Ascending aorta (tissue), 2 donors: ENCODE data around the gene NXPE3. TPM values are rescaled to one million over a fixed set of nuclear protein-coding genes. Genes with fewer than 3 reads are reported as not detected.

ENCODE experiments used
- DNase-seq, 2 donors: peaks; one replicate each; pipeline ENCODE4 v3.0.0-alpha.2; 2019; ENCODE audit warnings: low spot score in 2 of 2
- H3K27ac ChIP-seq, 2 donors: fragments of 200-600 bp; sonication (generic); one replicate each; pipeline ENCODE4 v1.5.1; 2016 to 2017; ENCODE audit warnings: mild to moderate bottlenecking in 1 of 2
- H3K27me3 ChIP-seq: fragments of 200-600 bp; sonication (generic); one replicate; pipeline ENCODE4 v1.5.1; 2017
- H3K36me3 ChIP-seq, 2 donors: fragments of 200-600 bp; sonication (generic); one replicate each; pipeline ENCODE4 v1.5.1; 2016
- H3K4me1 ChIP-seq, 2 donors: fragments of 200-600 bp; sonication (generic); one replicate each; pipeline ENCODE4 v1.5.1; 2016 to 2017; ENCODE audit warnings: mild to moderate bottlenecking in 1 of 2
- H3K4me3 ChIP-seq, 2 donors: fragments of 200-600 bp; sonication (generic); one replicate each; pipeline ENCODE4 v1.5.1; 2016 to 2017; ENCODE audit warnings: mild to moderate bottlenecking in 1 of 2
- H3K9me3 ChIP-seq, 2 donors: fragments of 200-600 bp; sonication (generic); one replicate each; pipeline ENCODE4 v1.5.1; 2016
- intact Hi-C: fragments of 100-400 bp; cut with DNase I; formaldehyde crosslinking; loops from one replicate; pipeline ENCODE4 v1.15.1; 2023
- total RNA-seq: library from RNA; depleted of rRNA; stranded (reverse); fragments of >200 nt; gene quantifications from one replicate; pipeline ENCODE4 v1.1.0, GENCODE V29; 2016
- TF ChIP-seq, protein P1 (sequence below), 3 experiments: fragments of 200-600 bp in 2 of 3; fragments of 450-650 bp in 1 of 3; sonication (generic) in 2 of 3; IDR thresholded peaks; one replicate each; pipeline ENCODE4 v1.5.1; 2016 to 2019; ENCODE audit warnings: antibody characterized with exemption in 3 of 3, mild to moderate bottlenecking in 1 of 3, moderate library complexity in 1 of 3

The NXPE3 gene
- total RNA-seq, 1 donor from 2014 or later: 25.8 TPM

DNA sequence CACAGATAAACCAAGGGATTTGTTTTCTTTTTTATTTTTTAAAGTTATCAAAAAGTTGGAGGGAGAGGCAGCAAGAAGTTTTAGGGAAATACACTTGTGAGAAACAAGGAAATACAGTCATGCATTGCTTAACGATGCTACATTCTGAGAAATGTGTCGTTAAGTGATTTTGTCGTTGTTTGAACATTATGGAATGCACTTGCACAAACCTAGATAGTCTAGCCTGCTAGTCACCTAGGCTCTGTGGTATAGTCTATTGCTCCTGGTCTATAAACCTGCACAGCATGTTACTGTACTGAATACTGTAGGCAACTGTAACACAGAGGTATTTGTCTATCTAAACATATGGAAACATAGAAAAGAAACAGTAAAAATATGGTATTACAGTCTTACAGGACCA lies 68.3 kb downstream of the NXPE3 start:
- peaks cover 0 to 9% of the 10 kb centered on the region in 2 donors for H3K4me1 ChIP-seq
- intact Hi-C loops: loop anchor here (5.0 kb wide), 2 partner anchors 35 to 125 kb away; partner anchors contain the start of gene CEP97
- TF ChIP-seq, protein P1, sequence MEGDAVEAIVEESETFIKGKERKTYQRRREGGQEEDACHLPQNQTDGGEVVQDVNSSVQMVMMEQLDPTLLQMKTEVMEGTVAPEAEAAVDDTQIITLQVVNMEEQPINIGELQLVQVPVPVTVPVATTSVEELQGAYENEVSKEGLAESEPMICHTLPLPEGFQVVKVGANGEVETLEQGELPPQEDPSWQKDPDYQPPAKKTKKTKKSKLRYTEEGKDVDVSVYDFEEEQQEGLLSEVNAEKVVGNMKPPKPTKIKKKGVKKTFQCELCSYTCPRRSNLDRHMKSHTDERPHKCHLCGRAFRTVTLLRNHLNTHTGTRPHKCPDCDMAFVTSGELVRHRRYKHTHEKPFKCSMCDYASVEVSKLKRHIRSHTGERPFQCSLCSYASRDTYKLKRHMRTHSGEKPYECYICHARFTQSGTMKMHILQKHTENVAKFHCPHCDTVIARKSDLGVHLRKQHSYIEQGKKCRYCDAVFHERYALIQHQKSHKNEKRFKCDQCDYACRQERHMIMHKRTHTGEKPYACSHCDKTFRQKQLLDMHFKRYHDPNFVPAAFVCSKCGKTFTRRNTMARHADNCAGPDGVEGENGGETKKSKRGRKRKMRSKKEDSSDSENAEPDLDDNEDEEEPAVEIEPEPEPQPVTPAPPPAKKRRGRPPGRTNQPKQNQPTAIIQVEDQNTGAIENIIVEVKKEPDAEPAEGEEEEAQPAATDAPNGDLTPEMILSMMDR (IDR thresholded peaks at IDR 0.05): no peak
- H3K36me3 ChIP-seq: peaks cover 7 to 19% of the 10 kb centered on the region in 2 donors
- peak overlapping the region; percentile 98 to 99 for H3K27ac ChIP-seq
- DNase-seq: no peak
- H3K27me3 ChIP-seq: no peaks in the 10 kb centered on the region
- no peaks in the 10 kb centered on the region for H3K9me3 ChIP-seq
- no peak overlapping the region for H3K4me3 ChIP-seq

DNA sequence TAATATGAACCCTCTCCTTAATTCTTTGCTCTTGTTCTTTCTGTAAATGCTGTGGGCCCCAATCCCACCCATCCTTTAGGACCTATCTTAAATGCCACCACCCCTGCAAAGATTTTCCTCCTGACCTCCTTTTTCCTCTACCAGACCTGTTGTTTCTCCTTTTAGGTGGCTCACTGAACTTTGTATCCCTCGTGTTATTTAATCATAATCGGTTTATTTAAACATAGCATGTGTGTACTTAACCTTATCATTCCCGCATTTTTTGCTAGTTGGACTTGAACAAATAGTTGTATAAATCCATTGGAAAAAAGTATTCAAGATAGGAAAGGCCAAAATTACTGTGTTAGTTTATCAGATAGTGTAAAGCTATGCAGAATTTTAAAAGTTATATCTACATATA lies 69.3 kb downstream of the NXPE3 start:
- peak overlapping the region; percentile 90 to 93 for H3K4me3 ChIP-seq
- TF ChIP-seq, protein P1 (IDR thresholded peaks at IDR 0.05): no peak
- H3K4me1 ChIP-seq: peaks cover 0 to 18% of the 10 kb centered on the region in 2 donors
- no peak for DNase-seq
- H3K36me3 ChIP-seq: peaks cover 17 to 29% of the 10 kb centered on the region in 2 donors
- intact Hi-C loops: loop anchor here (5.0 kb wide), 2 partner anchors 36 to 126 kb away; partner anchors contain the start of gene CEP97
- no peaks in the 10 kb centered on the region for H3K9me3 ChIP-seq
- H3K27me3 ChIP-seq: no peaks in the 10 kb centered on the region
- peak overlapping the region; percentile 98 to 99 for H3K27ac ChIP-seq

DNA sequence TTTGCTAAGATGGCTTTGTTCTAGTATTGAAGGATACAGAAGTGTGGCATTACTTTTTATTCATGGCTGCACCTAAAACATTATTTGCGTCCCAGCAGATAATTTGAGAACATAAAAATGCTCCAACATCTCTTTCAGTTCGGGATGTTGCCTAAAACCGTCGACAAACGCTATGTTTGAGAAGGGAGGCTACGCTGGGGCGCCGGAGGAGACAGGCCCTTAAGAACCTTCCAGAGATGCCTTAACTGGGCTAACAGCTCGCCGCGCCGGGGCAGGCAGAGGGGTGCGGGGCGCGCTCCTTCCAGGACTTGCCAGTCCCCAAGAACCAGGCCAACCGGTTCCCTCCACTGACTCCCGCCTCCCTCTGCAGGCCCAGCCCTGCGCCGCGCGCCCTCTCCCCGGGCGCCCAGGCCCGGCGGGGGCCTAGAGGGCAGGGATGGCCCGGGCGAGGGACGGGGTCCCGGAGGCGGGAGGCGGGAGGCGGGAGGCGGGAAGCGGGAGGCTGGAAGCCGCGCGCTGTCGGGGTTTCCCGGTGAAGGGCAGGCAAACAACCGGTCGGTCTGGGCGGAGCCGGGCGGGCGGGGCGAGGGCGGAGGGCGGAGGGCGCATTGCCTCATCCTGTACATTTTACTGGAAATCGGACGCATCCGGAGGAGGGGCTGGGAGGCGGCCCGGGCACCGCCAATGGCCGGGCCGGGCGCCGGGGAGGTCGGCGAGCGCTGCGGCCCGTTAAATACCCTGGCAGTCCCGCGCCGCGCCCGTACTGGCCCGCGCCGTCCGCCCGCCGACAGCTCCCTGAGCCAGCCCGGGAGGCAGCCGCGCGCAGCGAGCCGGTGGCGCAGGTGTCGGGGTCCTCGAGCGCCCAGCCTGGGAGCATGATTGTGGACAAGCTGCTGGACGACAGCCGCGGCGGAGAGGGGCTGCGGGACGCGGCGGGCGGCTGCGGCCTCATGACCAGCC lies 70.0 kb downstream of the NXPE3 start, which contains the start of gene NFKBIZ:
TSS of gene NFKBIZ (plus strand) at position 761 of the 960 bp plus-strand sequence. CDS start at position 876, 115 bp downstream.
- peak within 1 kb of the TSS; percentile 90 to 93 for H3K4me3 ChIP-seq
- DNase-seq: peak; percentile 87 to 98
- no peaks in the 10 kb centered on the region for H3K27me3 ChIP-seq
- peaks cover 0 to 25% of the 10 kb centered on the region in 2 donors for H3K4me1 ChIP-seq
- H3K27ac ChIP-seq: peak within 1 kb of the TSS; percentile 98 to 99
- intact Hi-C loops: loop anchor here (1.0 to 5.0 kb wide), 4 partner anchors 20 to 172 kb away; partner anchors contain the start of genes CEP97 and ZBTB11
- H3K9me3 ChIP-seq: no peaks in the 10 kb centered on the region
- TF ChIP-seq, protein P1 (IDR thresholded peaks at IDR 0.05): peak in 1 of 3 experiments; percentile 20
- H3K36me3 ChIP-seq: peaks cover 24 to 36% of the 10 kb centered on the region in 2 donors

DNA sequence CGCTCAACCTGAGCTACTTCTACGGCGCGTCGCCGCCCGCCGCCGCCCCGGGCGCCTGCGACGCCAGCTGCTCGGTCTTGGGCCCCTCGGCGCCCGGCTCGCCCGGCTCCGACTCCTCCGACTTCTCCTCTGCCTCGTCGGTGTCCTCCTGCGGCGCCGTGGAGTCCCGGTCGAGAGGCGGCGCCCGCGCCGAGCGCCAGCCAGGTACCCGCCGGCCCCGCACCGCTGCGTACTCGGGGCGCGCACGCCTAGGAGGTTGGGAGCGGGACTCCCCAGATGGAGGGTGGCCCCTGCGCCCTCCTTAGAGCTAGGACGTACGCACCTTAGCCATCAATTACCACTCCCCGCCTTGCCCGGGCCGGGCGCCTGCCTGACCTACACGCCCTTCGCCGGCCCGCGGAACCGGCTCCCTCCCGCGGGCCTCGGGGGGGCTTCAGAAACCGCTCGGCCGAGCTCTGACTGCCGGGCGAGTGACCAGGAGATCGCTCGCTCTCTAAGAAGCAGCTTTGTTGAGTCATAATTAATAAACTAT lies 70.8 kb downstream of the NXPE3 start:
- Histone ChIP-seq H3K4me1 (peaks cover 0 to 29% of the 10 kb centered on the region in 2 donors), H3K27me3 (no peaks in the 10 kb centered on the region), H3K4me3 (peak overlapping the region; percentile 90 to 93), H3K27ac (peak overlapping the region; percentile 98 to 99), H3K36me3 (peaks cover 31 to 43% of the 10 kb centered on the region in 2 donors), H3K9me3 (no peaks in the 10 kb centered on the region)
- TF ChIP-seq, protein P1 (IDR thresholded peaks at IDR 0.05): no peak
- intact Hi-C loops: loop anchor here (1.0 to 5.0 kb wide), 4 partner anchors 20 to 172 kb away; partner anchors contain the start of genes CEP97 and ZBTB11
- DNase-seq: peak in 1 of 2 donors; percentile 72

DNA sequence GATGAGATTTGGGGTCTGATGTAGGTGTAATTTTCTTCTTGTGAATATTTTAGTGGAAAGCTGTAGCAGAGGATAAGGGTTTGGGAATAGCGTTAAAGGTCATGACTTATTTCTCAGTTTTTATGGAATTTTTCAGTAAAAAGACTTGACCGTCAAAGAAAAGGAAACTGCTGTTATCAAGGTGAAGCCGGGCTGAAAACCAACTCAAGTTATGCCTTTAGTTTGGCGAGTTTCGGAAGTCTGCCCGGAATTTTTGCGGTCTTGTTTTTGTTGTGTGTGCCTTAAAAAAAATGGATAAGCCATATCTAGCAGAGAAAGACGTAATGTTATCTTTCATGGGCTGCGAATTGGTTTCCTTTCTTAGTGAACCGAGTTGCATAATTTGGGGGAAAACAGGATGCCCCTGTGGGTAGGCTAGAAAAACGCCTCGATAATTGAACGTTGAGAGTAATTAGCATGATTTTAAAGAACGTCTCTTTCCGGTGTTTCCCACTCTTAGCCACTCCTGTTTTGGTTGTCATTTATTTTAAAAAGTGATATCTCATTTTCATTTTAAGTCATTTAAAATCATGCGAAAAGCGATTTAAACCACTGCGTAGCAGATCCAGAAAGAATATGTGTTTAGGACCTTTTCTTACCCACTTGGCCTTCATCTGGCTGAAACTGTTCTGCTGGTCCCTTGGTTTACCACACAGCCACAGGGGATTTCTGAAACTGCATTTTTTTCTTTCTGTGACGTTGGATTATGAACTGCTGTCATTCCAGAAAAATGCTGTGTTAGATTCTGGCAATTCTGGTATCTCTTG lies 71.4 kb downstream of the NXPE3 start:
- peak overlapping the region; percentile 98 to 99 for H3K27ac ChIP-seq
- no peaks in the 10 kb centered on the region for H3K9me3 ChIP-seq
- TF ChIP-seq, protein P1 (IDR thresholded peaks at IDR 0.05): no peak
- no peaks in the 10 kb centered on the region for H3K27me3 ChIP-seq
- peaks cover 0 to 29% of the 10 kb centered on the region in 2 donors for H3K4me1 ChIP-seq
- DNase-seq: no peak
- H3K4me3 ChIP-seq: peak overlapping the region; percentile 90 to 93
- intact Hi-C loops: no loop called here
- H3K36me3 ChIP-seq: peaks cover 38 to 50% of the 10 kb centered on the region in 2 donors
